HepG2 (cell line): Measurements from ENCODE around the gene MRFAP1. TPM values are rescaled to one million over a fixed set of nuclear protein-coding genes. Genes with fewer than 3 reads are reported as not detected.

Experiments used
- ARNT2 ChIP-seq: sonication (generic); formaldehyde crosslinking; IDR thresholded peaks from 2 replicates; pipeline ENCODE4 v1.8.0; 2022; ENCODE audit warnings: mild to moderate bottlenecking, low read depth, missing genetic modification reagents, moderate library complexity
- CBX5 ChIP-seq: sonication (generic); formaldehyde crosslinking; IDR thresholded peaks from 2 replicates; pipeline ENCODE4 v1.4.0; 2020; ENCODE audit warnings: missing genetic modification reagents, borderline replicate concordance
- GPN1 ChIP-seq: sonication (generic); formaldehyde crosslinking; IDR thresholded peaks from 2 replicates; pipeline ENCODE4 v1.5.1; 2020; ENCODE audit warnings: missing genetic modification reagents, borderline replicate concordance
- HES4 ChIP-seq: sonication (generic); formaldehyde crosslinking; IDR thresholded peaks from 2 replicates; pipeline ENCODE4 v1.9.0; 2021; ENCODE audit warnings: mild to moderate bottlenecking, missing genetic modification reagents, borderline replicate concordance
- JUNB ChIP-seq: sonication (generic); formaldehyde crosslinking; IDR thresholded peaks from 2 replicates; pipeline ENCODE4 v1.8.0; 2022; ENCODE audit warnings: missing genetic modification reagents, mild to moderate bottlenecking, borderline replicate concordance
- PCBP1 ChIP-seq: fragments of 200-400 bp; formaldehyde crosslinking; IDR thresholded peaks from 2 replicates; pipeline ENCODE4 v1.6.1; 2017; ENCODE audit warnings: mild to moderate bottlenecking, low read depth, low read length, borderline replicate concordance
- SNAPC4 ChIP-seq: sonication (generic); formaldehyde crosslinking; IDR thresholded peaks from 2 replicates; pipeline ENCODE4 v1.4.0; 2020; ENCODE audit warnings: mild to moderate bottlenecking, missing genetic modification reagents
- SRY ChIP-seq: sonication (generic); formaldehyde crosslinking; IDR thresholded peaks from 2 replicates; pipeline ENCODE4 v1.8.0; 2022; ENCODE audit warnings: mild to moderate bottlenecking, missing genetic modification reagents
- TCF12 ChIP-seq, 2 experiments: fragments of 450-650 bp in 1 of 2; sonication (generic) in 1 of 2; formaldehyde crosslinking in 1 of 2; IDR thresholded peaks; 2 replicates each; pipeline versions ENCODE4 v1.6.1 to v1.8.0; 2017 to 2022; ENCODE audit warnings: antibody characterized with exemption in 1 of 2, mild to moderate bottlenecking in 1 of 2, missing genetic modification reagents in 1 of 2, moderate library complexity in 1 of 2
- TFAP4 ChIP-seq: sonication (generic); IDR thresholded peaks from 2 replicates; pipeline ENCODE4 v1.6.1; 2016; ENCODE audit warnings: low read depth, borderline replicate concordance
- U2AF1 ChIP-seq: fragments of 200-400 bp; formaldehyde crosslinking; optimal IDR thresholded peaks from 2 replicates; pipeline ENCODE3; 2017; ENCODE audit warnings: mild to moderate bottlenecking, low read depth, low read length
- UBTF ChIP-seq: sonication (generic); formaldehyde crosslinking; IDR thresholded peaks from 2 replicates; pipeline ENCODE4 v1.4.0; 2020; ENCODE audit warnings: mild to moderate bottlenecking, missing genetic modification reagents
- ZBTB1 ChIP-seq: sonication (generic); formaldehyde crosslinking; IDR thresholded peaks from 2 replicates; pipeline ENCODE4 v1.4.0; 2020; ENCODE audit warnings: missing genetic modification reagents, borderline replicate concordance
- ZC3H4 ChIP-seq: sonication (generic); formaldehyde crosslinking; IDR thresholded peaks from 2 replicates; pipeline ENCODE4 v1.4.0; 2020; ENCODE audit warnings: missing genetic modification reagents, borderline replicate concordance
- ZNF446 ChIP-seq: sonication (generic); formaldehyde crosslinking; IDR thresholded peaks from 2 replicates; pipeline ENCODE4 v1.5.0; 2020; ENCODE audit warnings: mild to moderate bottlenecking, missing genetic modification reagents
- ZNF513 ChIP-seq: sonication (generic); formaldehyde crosslinking; conservative IDR thresholded peaks from 2 replicates; pipeline ENCODE4 v1.5.0; 2020; ENCODE audit warnings: missing genetic modification reagents
- ZNF564 ChIP-seq: sonication (generic); formaldehyde crosslinking; IDR thresholded peaks from 2 replicates; pipeline ENCODE4 v1.8.1; 2023; ENCODE audit warnings: mild to moderate bottlenecking, missing genetic modification reagents
- ZNF788 ChIP-seq: sonication (generic); formaldehyde crosslinking; IDR thresholded peaks from 2 replicates; pipeline ENCODE4 v1.5.0; 2020; ENCODE audit warnings: mild to moderate bottlenecking, missing genetic modification reagents, borderline replicate concordance
- ZNF841 ChIP-seq: sonication (generic); formaldehyde crosslinking; IDR thresholded peaks from 2 replicates; pipeline ENCODE4 v1.8.1; 2023; ENCODE audit warnings: missing genetic modification reagents, borderline replicate concordance
- polyA plus RNA-seq, 8 experiments: library from polyadenylated mRNA; depleted of rRNA in 3 of 8; stranded (reverse) in 7 of 8; unstranded in 1 of 8; fragments of >200 nt; fragmentation: Illumina TruSeq in 4 of 8; extraction: Trizol in 4 of 8; gene quantifications; 2 replicates each; pipeline versions ENCODE4 v1.2.1 to v1.2.3, GENCODE V29; 2011 to 2016; ENCODE audit warnings: low read depth in 4 of 8, missing spikeins in 1 of 8, mixed read lengths in 1 of 8; ENCODE audit not compliant: insufficient read depth in 1 of 8
- total RNA-seq, 5 experiments: library from RNA; depleted of rRNA; stranded (reverse); fragments of >200 nt; fragmentation: Illumina TruSeq; extraction: Trizol; gene quantifications; 2 replicates each; pipeline ENCODE4 v1.2.3, GENCODE V29; 2016; ENCODE audit warnings: low read depth in 1 of 5

Gene MRFAP1
- total and polyA plus RNA-seq, 2 of the 13 experiments (the other 11 are each of a cell fraction or from before 2014, with no cell fraction given) = 112 to 158 TPM

- no peak for TF ChIP-seq ZNF513 (CRISPR knock-in tag)
- TF ChIP-seq CBX5 (CRISPR knock-in tag) = no peak
- peak; percentile 79; the same call in 1 of the 2 replicates for TF ChIP-seq ZC3H4 (CRISPR knock-in tag)
- TF ChIP-seq ZNF841 = no peak
- peak; percentile 54; the same call in 1 of the 2 replicates for TF ChIP-seq ZBTB1 (CRISPR knock-in tag)
- peak; percentile 51 for TF ChIP-seq U2AF1
- TF ChIP-seq PCBP1 = no peak
- no peak for TF ChIP-seq SNAPC4 (CRISPR knock-in tag)
- TF ChIP-seq UBTF = 0 out of 2 replicates have a peak, but pooled peaks have one; percentile 2
- TF ChIP-seq SRY (CRISPR knock-in tag) = peak; percentile 18; the same call in 1 of the 2 replicates
- peak; percentile 75; the same call in 1 of the 2 replicates for TF ChIP-seq ZNF564 (CRISPR knock-in tag)
- TF ChIP-seq ZNF788 (CRISPR knock-in tag) = peak; percentile 10; the same call in 1 of the 2 replicates
- TF ChIP-seq HES4 (CRISPR knock-in tag) = 0 out of 2 replicates have a peak, but pooled peaks have one; percentile 32
- peak; percentile 16; the same call in 1 of the 2 replicates for TF ChIP-seq TFAP4
- TF ChIP-seq ZNF446 = peak; percentile 53; the same call in 1 of the 2 replicates
- no peak for TF ChIP-seq JUNB
- no peak for TF ChIP-seq TCF12 (IDR thresholded peaks at IDR 0.05)
- TF ChIP-seq TCF12 (CRISPR knock-in tag; IDR thresholded peaks at IDR 0.05) = no peak
- 0 out of 2 replicates have a peak, but pooled peaks have one; percentile 20 for TF ChIP-seq ARNT2
- TF ChIP-seq GPN1 (CRISPR knock-in tag) = 0 out of 2 replicates have a peak, but pooled peaks have one; percentile 54
Measured at GRCh38 chr4:6689506-6689960, 49.0 kb downstream of the MRFAP1 start (continued).
